ENCODE data around the gene SNX4.

DNA sequence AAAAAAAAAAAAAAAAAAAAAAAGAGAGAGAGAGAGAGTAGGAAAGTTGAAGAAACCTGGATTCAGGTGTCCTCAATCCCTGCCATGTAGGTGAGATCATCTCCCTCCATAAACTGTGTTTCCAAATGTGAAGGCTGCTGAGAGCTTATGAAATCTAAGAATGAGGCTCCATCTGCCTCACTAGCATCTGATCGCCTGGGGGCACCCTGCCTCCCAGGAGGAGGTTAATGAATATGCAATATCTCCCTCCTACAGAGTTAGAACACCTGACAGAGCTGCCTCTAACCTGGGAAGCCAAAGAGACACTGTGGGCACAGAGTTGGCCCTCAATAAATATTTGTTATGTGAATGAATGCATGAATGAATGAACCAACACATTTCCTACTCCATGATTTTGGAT, 121.0 kb downstream of the SNX4 start:
- TF ChIP-seq, protein P1, sequence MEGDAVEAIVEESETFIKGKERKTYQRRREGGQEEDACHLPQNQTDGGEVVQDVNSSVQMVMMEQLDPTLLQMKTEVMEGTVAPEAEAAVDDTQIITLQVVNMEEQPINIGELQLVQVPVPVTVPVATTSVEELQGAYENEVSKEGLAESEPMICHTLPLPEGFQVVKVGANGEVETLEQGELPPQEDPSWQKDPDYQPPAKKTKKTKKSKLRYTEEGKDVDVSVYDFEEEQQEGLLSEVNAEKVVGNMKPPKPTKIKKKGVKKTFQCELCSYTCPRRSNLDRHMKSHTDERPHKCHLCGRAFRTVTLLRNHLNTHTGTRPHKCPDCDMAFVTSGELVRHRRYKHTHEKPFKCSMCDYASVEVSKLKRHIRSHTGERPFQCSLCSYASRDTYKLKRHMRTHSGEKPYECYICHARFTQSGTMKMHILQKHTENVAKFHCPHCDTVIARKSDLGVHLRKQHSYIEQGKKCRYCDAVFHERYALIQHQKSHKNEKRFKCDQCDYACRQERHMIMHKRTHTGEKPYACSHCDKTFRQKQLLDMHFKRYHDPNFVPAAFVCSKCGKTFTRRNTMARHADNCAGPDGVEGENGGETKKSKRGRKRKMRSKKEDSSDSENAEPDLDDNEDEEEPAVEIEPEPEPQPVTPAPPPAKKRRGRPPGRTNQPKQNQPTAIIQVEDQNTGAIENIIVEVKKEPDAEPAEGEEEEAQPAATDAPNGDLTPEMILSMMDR (IDR thresholded peaks at IDR 0.05) = no peak
- TF ChIP-seq POLR2A (IDR thresholded peaks at IDR 0.05) (no peak), EP300 (IDR thresholded peaks at IDR 0.05) (no peak), POLR2AphosphoS5 (IDR thresholded peaks at IDR 0.05) (no peak)
